Ovary (tissue), 9 donors: ENCODE data around the gene ATP6V0E1. TPM values are rescaled to one million over a fixed set of nuclear protein-coding genes. Genes with fewer than 3 reads are reported as not detected.
A peak's percentile ranks its signal among the peaks of the same experiment; 100 is the strongest.
"Not testable (repeated sequence)": the region's sequence is repeated elsewhere in the genome, so short reads cannot be mapped to it uniquely, and the experiment has no call there.

ENCODE experiments used
- DNase-seq, 5 donors: peaks; one replicate each; pipeline ENCODE4 v3.0.0-alpha.2; 2019 to 2020
- H3K27ac ChIP-seq, 2 donors: fragments of 200-600 bp; one replicate each; pipeline versions ENCODE4 v1.5.1 to v1.8.0; 2019 to 2022
- H3K27me3 ChIP-seq: fragments of 200-600 bp; one replicate; pipeline ENCODE4 v1.8.0; 2022
- H3K36me3 ChIP-seq: fragments of 200-600 bp; sonication (generic); one replicate; pipeline ENCODE4 v1.5.1; 2019
- H3K4me1 ChIP-seq: one replicate; pipeline ENCODE4 v1.8.1; 2013; ENCODE audit warnings: mild to moderate bottlenecking, moderate library complexity; ENCODE audit not compliant: insufficient read depth
- H3K4me3 ChIP-seq: fragments of 200-600 bp; sonication (generic); one replicate; pipeline ENCODE4 v1.5.1; 2017
- H3K9me3 ChIP-seq, 2 donors: fragments of 200-600 bp in 1 of 2; sonication (generic) in 1 of 2; one replicate each; pipeline versions ENCODE4 v1.5.1 to v1.8.1; 2013 to 2019; ENCODE audit warnings: mild to moderate bottlenecking in 1 of 2, moderate library complexity in 1 of 2
- CTCF ChIP-seq, 3 donors: fragments of 450-650 bp in 2 of 3; fragments of 200-600 bp in 1 of 3; IDR thresholded peaks; one replicate each; pipeline versions ENCODE4 v1.5.1 to v1.8.0; 2016 to 2022; ENCODE audit warnings: antibody characterized with exemption in 3 of 3, mild to moderate bottlenecking in 1 of 3
- EP300 ChIP-seq: sonication (generic); formaldehyde crosslinking; IDR thresholded peaks from one replicate; pipeline ENCODE4 v1.6.1; 2017; ENCODE audit warnings: antibody characterized with exemption
- POLR2A ChIP-seq: fragments of 450-650 bp; IDR thresholded peaks from one replicate; pipeline ENCODE4 v1.6.1; 2017; ENCODE audit warnings: antibody characterized with exemption, mild to moderate bottlenecking, moderate library complexity
- WGBS, 3 donors: extraction: QIAGEN DNeasy Blood & Tissue Kit in 1 of 3; methylation state at CpG; one replicate each; pipeline versions ENCODE4 v1.1.5 to v1.1.7; 2013 to 2017; 5-methylcytosine and 5-hydroxymethylcytosine counted together
- intact Hi-C, 4 donors: fragments of 100-400 bp; cut with DNase I; formaldehyde crosslinking; loops; one replicate each; pipeline versions ENCODE4 v1.11.0 to v1.15.1; 2022 to 2023
- polyA plus RNA-seq, 2 donors: library from polyadenylated mRNA; stranded (reverse); fragments of 200-250 nt in 1 of 2; fragments of 350-450 nt in 1 of 2; fragmentation: Illumina TruSeq in 1 of 2; extraction: RNeasy Lipid Tissue Mini Kit (QIAGEN cat#74804) in 1 of 2; gene quantifications; one replicate each; pipeline ENCODE4 v1.2.3, GENCODE V29; 2013 to 2014
- total RNA-seq, 7 donors: library from RNA; depleted of rRNA in 2 of 7; stranded (reverse); fragments of >200 nt in 2 of 7; fragmentation: NEBNext Ultra II Directional in 3 of 7; extraction: Animal tissue kit (Norgen Biotek cat#: 25700) in 3 of 7; gene quantifications; one replicate each; pipeline versions ENCODE4 v1.1.0 to v1.2.4, GENCODE V29; 2016 to 2023
- donor health status: DM: no; HTN: no; CAD: no; lungs with moderate emphysema.
- donor health status: DM: no; HTN: no; CAD: no.
- donor health status: Bipolar disorder and iron deficiency.
- donor health status: DM: yes; HTN: yes; CAD: no.
- donor health status: DM: no; HTN: no; CAD: no.
- donor health status: DM: yes; HTN: yes; CAD: no.

The ATP6V0E1 gene
- total and polyA plus RNA-seq, 9 donors: 99.7 to 376 (median 164) TPM

- H3K4me1 ChIP-seq: peaks cover 4% of the 10 kb centered on the region
- 47 to 57% (median 49%) methylated on average over 8 of the region's 8 CpGs for WGBS, 3 donors
- no peak for DNase-seq
- H3K36me3 ChIP-seq: no peaks in the 10 kb centered on the region
- no peak overlapping the region for H3K4me3 ChIP-seq
- intact Hi-C loops: no loop called here
- no peaks in the 10 kb centered on the region for H3K27me3 ChIP-seq
- H3K27ac ChIP-seq: no peak overlapping the region
- H3K9me3 ChIP-seq: no peaks in the 10 kb centered on the region
- TF ChIP-seq CTCF (IDR thresholded peaks at IDR 0.05) (no peak), EP300 (no peak), POLR2A (no peak)
Measured at GRCh38 chr5:173045474-173045873, 61.9 kb downstream of the ATP6V0E1 start.

GRCh38 chr5:173047096-173047837 lies 63.7 kb downstream of the ATP6V0E1 start:
- DNase-seq, H3K36me3 ChIP-seq, H3K4me1 ChIP-seq, H3K9me3 ChIP-seq, H3K27me3 ChIP-seq, intact Hi-C loops, H3K27ac ChIP-seq, H3K4me3 ChIP-seq: not testable (repeated sequence)
- 69 to 84% (median 73%) methylated on average over 12 of the region's 12 CpGs for WGBS, 3 donors

GRCh38 chr5:173047838-173048105 lies 64.2 kb downstream of the ATP6V0E1 start:
- DNase-seq: no peak
- H3K36me3 ChIP-seq: no peaks in the 10 kb centered on the region
- intact Hi-C loops: no loop called here
- 69 to 88% (median 81%) methylated on average over 6 of the region's 6 CpGs for WGBS, 3 donors
- H3K4me3 ChIP-seq: no peak overlapping the region
- peaks cover 4% of the 10 kb centered on the region for H3K4me1 ChIP-seq
- TF ChIP-seq CTCF (IDR thresholded peaks at IDR 0.05): no peak
- no peak for TF ChIP-seq EP300
- TF ChIP-seq POLR2A: no peak
- no peaks in the 10 kb centered on the region for H3K9me3 ChIP-seq
- H3K27me3 ChIP-seq: no peaks in the 10 kb centered on the region
- no peak overlapping the region for H3K27ac ChIP-seq

GRCh38 chr5:173050791-173051190 lies 67.2 kb downstream of the ATP6V0E1 start:
- Histone ChIP-seq H3K27ac (peak overlapping the region in 1 of 2 donors; percentile 65), H3K27me3 (no peaks in the 10 kb centered on the region), H3K4me3 (no peak overlapping the region), H3K36me3 (no peaks in the 10 kb centered on the region), H3K9me3 (no peaks in the 10 kb centered on the region), H3K4me1 (peaks cover 4% of the 10 kb centered on the region)
- no peak for DNase-seq
- TF ChIP-seq CTCF (IDR thresholded peaks at IDR 0.05): no peak
- TF ChIP-seq EP300: no peak
- TF ChIP-seq POLR2A: no peak
- intact Hi-C loops: loop anchor here in 1 of 4 donors (10.0 kb wide), 2 partner anchors 66 to 326 kb away; partner anchors contain the start of gene ATP6V0E1
- 3 to 22% (median 9%) methylated on average over 2 of the region's 2 CpGs for WGBS, 3 donors

- no peak for TF ChIP-seq CTCF (IDR thresholded peaks at IDR 0.05)
- no peak for TF ChIP-seq POLR2A
- no peak for TF ChIP-seq EP300
Measured at GRCh38 chr5:173051746-173052145, 68.2 kb downstream of the ATP6V0E1 start.

More at GRCh38 chr5:173051746-173052145, 68.2 kb downstream of the ATP6V0E1 start:
- H3K36me3 ChIP-seq: no peaks in the 10 kb centered on the region
- DNase-seq: no peak
- no peak overlapping the region for H3K27ac ChIP-seq
- 36 to 66% (median 47%) methylated on average over 5 of the region's 5 CpGs for whole genome bisulfite sequencing, 3 donors
- intact Hi-C loops: loop anchor here in 1 of 4 donors (10.0 kb wide), 2 partner anchors 67 to 327 kb away; partner anchors contain the start of gene ATP6V0E1
- no peaks in the 10 kb centered on the region for H3K9me3 ChIP-seq
- H3K4me1 ChIP-seq: peaks cover 4% of the 10 kb centered on the region
- H3K27me3 ChIP-seq: no peaks in the 10 kb centered on the region
- H3K4me3 ChIP-seq: no peak overlapping the region
